HG02798 (cell line): Measurements from ENCODE around the gene IDE.
"Not testable (repeated sequence)": the region's sequence is repeated elsewhere in the genome, so short reads cannot be mapped to it uniquely, and the experiment has no call there.

Experiments
- ATAC-seq: cut with Tn5 transposase; IDR thresholded peaks from one replicate; pipeline ENCODE4 v1.9.1; 2021; ENCODE audit warnings: mild to moderate bottlenecking; ENCODE audit not compliant: unreplicated experiment, poor library complexity

The IDE gene

GRCh38 chr10:92430103-92430502 is 143.8 kb downstream of the IDE start:
- ATAC-seq, result no peak

DNA sequence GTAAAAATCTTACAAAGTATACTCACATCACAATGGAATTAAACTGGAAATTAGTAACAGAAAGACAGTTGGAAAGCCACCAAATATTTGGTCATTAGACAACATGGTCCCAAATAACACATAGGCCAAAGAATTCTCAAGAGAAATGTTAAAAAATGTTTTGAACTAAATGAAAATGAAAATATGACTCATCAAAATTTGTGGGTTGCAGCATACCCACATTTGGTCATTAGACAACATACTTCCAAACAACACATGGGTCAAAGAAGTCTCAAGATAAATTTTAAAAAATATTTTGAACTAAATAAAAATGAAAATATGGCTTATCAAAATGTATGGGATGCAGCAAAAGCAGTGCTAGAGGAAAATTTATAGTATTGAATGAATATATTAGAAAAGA is 152.3 kb downstream of the IDE start:
- ATAC-seq, result no peak

GRCh38 chr10:92420546-92421275 is 153.2 kb downstream of the IDE start:
- ATAC-seq, result no peak

GRCh38 chr10:92419740-92420545 is 153.9 kb downstream of the IDE start:
- ATAC-seq, result no peak

DNA sequence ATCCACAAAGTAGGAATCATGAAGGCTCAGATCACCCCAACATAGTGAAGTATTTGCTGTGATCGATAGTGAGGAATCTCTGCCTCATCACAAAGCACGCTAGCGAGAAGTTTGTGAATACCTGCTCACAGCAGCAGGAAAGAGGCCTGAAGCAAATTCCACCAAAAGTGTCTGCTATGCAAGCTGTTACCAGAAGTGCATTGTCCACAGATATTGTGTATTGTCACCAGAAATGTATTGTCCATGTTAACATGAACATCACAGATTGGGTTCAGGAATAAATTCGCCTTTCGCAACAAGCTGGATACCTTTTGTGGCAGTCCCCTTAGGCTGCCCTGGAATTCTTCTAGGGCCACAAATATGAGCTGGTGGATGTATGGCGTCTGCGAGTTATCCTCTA is 155.0 kb downstream of the IDE start:
- ATAC-seq, result no peak

DNA sequence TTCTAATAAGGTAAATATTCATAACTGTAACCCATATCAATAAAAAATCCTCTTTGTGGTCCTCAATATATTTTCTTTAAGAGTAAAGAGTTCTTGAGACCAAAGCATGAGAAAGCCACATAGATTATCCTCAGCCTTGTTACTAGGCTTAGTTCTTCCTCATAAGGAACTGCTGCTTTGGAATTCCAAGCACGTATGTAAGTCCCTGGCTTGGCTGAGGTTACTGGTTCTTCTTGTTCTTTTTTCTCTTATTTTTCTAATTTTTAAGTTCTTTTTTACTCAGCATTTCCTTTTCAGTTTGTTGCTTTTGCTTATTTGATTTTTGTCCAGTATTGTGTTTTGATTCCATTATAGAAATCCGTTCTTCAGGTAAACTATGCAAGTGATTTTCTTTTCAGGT is 155.7 kb downstream of the IDE start:
- no peak for ATAC-seq

- ATAC-seq, result no peak
Measured at GRCh38 chr10:92413519-92413918, 160.4 kb downstream of the IDE start.

DNA sequence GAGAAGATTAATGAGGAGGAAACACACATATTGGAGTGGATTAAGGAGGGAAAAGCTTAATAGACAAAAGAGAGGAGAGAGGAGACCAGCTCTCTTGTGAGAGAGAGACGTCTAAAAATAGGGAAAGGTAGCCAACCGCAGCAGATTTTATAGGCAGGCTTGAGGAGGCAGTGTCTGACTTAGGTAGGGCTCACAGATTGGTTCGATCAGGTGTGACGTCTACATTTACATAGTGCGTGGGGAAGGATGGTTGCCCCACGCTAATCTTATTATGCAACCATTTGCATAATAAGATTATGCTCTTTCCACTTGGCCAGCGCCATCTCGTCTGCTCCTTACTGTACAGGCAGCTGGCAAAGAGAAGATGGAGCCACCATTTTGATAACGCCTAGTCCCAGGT is 160.9 kb downstream of the IDE start:
- no peak for ATAC-seq

GRCh38 chr10:92411406-92411805 is 162.5 kb downstream of the IDE start:
- no peak for ATAC-seq

GRCh38 chr10:92410501-92410900 is 163.4 kb downstream of the IDE start:
- no peak for ATAC-seq

DNA sequence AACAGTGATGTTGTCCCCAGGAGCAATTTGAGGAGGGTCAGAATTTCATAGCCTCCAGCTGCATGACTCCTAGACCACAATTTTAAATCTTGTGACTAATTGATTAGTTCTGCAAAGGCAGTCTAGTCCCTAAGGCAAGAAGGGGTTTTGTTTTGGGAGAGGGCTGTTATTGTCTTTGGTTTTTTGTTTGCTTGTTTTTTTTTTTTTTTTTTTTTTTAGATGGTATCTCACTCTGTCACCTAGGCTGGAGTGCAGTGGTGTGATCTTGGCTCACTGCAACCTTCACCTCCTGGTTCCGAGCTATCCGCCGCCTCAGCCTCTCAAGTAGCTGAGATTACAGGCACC is 165.9 kb downstream of the IDE start:
- ATAC-seq, result no peak

DNA sequence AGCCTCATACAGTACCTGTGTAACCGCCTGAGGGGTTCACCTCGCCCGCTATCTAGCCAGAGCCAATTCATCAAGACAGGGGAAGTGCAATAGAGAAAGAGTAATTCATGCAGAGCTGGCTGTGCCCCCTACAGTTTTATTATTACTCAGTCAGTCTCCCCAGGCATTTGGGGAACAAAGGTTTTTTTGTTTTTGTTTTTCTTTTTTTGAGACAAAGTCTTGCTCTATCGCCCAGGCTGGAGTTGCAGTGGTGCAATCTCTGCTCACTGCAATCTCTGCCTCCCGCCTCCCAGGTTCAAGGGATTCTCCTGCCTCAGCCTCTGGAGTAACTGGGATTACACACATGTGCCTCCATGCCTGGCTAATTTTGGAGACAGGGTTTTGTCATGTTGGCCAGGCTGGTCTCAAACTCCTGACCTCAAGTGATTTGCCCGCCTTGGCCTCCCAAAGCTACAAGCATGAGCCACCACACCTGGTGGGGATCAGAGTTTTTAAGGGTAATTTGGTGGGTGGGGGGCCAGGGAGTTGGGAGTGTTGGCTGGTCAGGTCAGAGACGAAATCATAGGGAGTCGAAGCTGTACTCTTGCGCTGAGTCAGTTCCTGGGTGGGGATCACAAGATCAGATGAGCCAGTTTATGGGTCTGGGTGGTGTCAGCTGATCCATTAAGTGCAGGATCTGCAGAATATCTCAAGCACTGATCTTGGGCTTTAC is 166.4 kb downstream of the IDE start:
- ATAC-seq, result no peak

DNA sequence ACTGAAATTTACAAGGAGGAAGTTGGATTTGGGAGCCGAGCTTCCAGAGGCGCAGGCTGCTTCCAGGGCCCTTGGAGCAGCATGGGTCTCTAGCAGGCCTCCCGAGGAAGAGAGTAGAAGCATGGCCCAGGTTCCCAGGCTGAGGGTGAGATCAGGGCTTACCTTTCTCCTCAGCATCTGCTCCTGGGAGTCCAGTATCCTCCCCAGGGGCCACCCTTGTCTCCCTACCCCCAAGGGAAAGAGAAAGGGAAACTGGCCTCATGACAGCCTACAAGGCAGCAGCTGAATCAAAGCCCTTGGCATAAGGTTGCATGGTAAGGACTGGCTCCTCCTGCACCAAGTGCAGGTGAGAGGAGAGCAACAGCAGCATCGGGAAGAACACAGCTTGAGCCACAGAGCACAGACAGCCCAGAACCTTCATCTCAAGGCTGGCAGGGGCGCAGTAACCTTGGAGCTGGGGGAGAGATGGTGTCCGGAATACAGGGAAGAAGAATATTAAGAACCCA is 168.4 kb downstream of the IDE start:
- ATAC-seq, result no peak

DNA sequence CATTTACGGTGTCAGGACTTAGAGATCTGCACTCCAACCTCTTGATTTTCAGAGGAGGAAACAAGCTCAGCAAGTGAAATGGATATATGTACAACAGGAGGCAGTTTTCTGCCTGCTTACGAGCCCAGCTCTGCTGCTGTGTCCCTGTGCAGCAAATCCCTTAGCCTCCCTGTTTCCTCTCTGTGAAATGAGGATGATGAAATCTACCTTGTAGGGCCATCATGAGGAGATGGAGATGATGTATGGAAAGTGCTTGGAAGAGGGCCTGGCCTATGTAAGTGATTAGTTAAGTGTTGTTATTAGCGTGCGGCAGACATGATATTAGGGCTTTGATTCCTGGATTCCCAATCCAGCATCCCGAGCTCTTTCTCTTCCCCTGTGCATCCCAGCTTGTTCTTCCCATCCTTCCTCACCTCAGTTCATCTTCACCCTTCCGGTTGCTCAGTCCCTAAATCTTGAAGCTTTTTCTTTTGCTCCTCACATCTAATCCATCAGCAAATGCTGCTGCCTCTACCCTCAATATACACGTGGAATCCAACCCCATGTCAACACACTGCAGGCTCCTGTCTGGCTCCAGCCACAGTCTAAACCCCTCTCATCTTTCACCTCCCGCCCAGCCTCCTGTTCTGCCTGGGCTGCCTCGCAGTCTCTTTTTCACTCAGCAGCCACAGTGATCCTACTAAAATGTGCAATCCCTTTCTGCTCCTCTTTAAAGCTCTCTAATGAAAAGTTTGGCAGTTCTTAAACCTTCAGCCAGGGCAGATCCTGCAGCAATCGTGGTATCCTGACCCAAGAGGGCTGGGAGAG is 169.1 kb downstream of the IDE start:
- no peak for ATAC-seq

DNA sequence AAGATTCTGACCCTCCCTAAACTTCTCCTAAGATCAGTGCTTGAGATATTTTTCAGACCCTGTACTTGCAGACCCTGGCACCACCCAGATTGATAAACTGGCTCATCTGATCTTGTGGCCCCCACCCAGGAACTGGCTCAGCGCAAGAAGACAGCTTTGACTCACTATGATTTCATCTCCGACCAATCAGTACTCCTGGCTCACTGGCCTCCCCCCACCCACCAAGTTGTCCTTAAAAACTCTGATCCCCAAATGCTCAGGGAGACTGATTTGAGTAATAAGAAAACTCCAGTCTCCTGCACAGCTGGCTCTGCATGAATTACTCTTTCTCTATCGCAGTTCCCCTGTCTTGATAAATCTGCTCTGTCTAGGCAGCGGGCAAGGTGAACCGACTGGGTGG is 171.7 kb downstream of the IDE start:
- ATAC-seq, result not testable (repeated sequence)
